Hepatic stellate cell (primary cell): Measurements from ENCODE around the gene ADISSP.

ENCODE experiments used
- DNase-seq: peaks from one replicate; pipeline ENCODE4 v3.0.0; 2011; ENCODE audit warnings: low spot score

The ADISSP gene

GRCh38 chr20:3767427-3768341 lies at the start of gene ADISSP:
ADISSP (minus strand) TSS chr20:3767753; CDS start chr20:3760100, 7,653 bp downstream.
- DNase-seq: peak; percentile 99

- no peak for DNase-seq
Observed at GRCh38 chr20:3815703-3816315, 48.3 kb upstream of the ADISSP start.

GRCh38 chr20:3814928-3815495 lies 47.5 kb upstream of the ADISSP start:
- DNase-seq: no peak

DNA sequence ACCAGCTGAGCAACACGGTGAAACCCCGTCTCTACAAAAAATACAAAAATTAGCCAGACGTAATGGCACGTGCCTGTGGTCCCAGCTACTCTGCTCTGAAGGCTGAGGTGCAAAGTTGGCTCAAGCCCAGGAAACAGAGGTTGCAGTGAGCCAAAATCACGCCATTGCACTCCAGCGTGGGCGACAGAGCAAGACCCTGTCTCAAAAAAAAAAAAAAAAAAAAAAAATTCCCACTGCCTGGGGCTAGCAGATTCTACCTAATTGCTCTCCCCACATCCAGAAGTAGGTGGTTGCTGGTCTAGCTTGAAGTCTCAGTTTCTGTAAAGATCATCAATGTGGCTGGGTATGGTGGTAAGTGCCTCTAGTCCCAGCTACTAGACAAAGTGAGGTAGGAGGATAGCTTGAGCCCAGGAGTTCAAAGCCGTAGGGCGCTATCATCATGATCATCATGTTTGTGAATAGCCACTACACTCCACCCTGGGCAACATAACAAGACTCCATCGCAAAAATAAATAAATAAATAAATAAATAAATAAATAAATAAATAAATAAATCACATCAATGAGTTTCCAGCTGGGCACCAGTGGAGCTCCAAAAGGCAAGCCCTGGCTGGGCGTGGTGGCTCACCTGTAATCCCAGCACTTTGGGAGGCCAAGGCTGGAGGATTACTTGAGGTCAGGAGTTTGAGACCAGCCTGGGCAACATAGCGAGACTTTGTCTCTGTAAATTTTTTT lies 46.5 kb upstream of the ADISSP start:
- DNase-seq: no peak

GRCh38 chr20:3812975-3813847 lies 45.7 kb upstream of the ADISSP start:
- DNase-seq: no peak

- no peak for DNase-seq
Observed at GRCh38 chr20:3812259-3812681, 44.7 kb upstream of the ADISSP start.

DNA sequence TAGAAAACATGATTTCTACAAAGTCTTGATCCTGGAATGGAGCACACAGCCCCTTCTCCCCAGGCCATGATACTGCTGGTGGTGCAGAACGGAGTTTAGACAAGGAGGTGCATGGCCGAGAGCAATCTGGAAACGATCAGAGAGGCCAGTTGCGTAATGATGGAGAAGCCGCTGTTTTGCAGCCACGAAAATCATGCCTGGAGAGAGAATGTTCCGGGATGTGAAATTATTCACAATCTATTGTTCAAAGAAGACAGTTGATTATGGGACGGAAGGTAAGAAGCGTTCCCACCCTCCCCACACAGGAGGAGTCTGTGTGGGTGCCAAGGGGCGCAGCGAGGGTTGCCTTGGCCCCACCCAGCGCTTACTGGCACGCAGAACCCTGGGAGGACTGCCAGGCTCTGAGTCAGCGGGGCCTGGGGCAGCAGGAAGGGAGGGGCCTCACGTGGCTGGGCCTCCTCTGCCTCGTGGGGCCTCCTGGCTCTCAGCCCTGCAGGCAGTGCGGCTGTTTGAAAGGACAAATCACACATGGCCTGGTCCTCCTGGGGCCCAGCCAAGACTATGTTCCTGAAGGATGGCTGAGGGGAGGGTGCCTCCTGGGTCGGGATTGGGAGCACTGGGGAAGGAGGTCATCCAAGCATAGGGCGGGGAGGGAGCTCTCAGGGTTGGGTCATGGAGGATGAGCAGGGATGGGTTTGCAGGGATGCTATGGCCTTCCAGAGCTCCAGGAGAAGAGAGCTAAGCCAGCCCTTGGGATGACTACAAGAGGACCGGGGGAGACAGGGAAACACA lies 44.1 kb upstream of the ADISSP start:
- DNase-seq: peak; percentile 98

- no peak for DNase-seq
Observed at GRCh38 chr20:3808544-3808943, 41.0 kb upstream of the ADISSP start.

DNA sequence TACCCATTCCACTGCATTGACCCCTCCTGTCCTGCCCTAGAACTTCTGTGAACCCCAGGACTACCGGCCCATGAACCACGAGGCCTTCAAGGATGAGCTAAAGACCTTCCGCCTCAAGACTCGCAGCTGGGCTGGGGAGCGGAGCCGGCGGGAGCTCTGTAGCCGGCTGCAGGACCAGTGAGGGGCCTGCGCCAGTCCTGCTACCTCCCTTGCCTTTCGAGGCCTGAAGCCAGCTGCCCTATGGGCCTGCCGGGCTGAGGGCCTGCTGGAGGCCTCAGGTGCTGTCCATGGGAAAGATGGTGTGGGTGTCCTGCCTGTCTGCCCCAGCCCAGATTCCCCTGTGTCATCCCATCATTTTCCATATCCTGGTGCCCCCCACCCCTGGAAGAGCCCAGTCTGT lies 37.2 kb upstream of the ADISSP start:
- no peak for DNase-seq

GRCh38 chr20:3804254-3804751 lies 36.8 kb upstream of the ADISSP start:
- DNase-seq: no peak

DNA sequence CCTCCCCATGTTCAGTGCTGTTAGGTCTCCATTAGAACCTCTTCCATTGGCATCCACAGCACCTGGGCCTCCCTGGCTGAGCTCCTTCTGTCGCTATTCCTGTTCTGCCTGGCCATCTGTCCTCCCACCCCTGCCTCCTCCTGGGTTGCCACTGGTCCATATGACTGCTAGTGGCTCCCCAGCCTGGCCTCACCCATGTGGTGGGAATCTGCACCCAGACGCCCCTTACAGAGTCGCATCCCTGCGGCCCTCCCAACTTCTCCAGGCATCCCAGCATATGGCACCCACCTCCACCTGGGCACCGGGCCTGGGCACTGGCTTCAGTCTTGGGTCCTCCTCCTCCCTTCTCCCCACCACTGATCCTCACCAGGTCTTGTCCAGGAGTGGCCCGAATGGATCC lies 36.3 kb upstream of the ADISSP start:
- no peak for DNase-seq

- no peak for DNase-seq
Observed at GRCh38 chr20:3803289-3803688, 35.7 kb upstream of the ADISSP start.

DNA sequence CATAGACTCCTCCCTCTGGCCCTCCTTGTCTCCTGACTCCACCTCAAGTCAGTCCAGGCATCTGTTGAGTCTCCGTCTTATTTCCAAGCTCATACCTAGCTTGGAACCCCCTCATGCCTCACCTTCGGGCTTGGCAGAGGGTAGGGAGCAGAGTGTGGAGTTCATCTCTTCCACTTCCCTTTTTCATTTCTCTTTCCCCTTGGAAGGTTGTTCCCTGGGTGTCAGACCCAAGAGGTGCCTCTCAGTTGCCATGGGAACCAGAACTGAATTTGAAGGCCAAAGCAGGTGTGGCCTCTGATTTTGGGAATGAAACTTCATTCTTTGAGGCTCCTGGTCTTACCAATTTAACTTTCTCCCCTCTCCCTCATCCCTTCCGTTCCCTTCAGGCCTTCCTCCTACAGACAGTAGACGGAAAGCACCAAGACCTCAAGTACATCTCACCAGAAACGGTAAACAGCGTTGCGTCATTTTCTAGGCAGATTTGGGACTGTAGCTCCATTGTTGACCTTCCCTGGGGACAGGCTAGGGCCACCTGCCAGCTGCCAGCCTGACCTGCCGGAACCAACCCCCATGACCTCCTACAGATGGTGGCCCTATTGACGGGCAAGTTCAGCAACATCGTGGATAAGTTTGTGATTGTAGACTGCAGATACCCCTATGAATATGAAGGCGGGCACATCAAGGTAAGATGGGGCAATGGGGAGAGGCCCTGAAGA lies 35.1 kb upstream of the ADISSP start:
- no peak for DNase-seq

DNA sequence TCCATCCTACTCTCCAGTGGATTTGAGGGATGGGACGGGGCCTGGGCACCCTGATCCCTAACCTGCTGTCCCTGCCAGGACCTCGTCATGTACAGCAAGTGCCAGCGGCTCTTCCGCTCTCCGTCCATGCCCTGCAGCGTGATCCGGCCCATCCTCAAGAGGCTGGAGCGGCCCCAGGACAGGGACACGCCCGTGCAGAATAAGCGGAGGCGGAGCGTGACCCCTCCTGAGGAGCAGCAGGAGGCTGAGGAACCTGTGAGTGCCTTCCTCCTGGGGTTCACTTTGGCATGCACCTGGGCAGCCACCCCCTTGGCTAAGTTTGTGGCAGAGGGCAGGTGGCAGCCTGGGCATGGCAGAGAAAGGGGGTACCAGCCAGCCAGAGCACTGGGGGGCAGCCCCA lies 34.3 kb upstream of the ADISSP start:
- DNase-seq: no peak

DNA sequence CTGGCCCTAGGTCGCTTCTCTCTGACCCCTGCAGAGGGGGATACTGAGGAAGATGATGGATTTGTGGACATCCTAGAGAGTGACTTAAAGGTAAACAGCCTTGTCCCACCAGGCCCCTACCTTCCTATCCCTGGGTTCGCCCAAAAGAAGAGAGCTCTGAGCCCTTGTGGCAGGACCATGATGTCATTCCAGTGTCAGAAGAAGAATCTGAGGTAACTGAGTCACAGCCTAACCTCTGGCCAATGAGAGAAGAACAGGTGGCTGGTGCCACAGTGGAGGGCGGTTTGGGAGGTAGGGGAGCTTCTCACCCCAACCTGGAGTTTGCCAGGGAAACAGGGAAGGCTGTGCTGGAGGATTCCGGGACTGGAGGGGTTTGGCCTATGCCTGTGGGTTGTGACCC lies 33.7 kb upstream of the ADISSP start:
- no peak for DNase-seq

GRCh38 chr20:3800878-3801260 lies 33.3 kb upstream of the ADISSP start:
- DNase-seq: no peak

DNA sequence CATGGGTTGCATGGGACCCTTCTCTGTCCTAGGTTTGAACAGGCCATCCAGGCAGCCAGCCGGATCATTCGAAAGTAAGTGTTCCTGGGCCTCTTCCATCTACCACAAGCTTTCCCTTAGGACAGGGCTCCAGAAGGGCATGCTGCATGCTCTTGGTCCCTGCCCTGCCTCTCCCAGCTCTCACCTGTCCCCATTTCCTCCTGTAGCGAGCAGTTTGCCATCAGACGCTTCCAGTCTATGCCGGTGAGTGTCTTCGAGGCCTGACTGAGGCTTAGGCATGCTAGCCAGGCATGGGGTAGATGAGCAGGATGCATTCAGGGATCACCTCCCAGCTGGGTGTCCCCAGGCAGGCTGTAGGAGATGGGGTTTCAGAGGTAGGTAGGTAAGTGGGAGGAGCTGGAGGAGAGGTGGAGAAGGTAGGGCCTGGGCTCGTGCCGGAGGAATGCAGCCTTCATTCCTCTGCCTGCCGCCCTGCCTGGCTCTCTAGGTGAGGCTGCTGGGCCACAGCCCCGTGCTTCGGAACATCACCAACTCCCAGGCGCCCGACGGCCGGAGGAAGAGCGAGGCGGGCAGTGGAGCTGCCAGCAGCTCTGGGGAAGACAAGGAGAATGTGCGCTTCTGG lies 32.8 kb upstream of the ADISSP start:
- DNase-seq: no peak

DNA sequence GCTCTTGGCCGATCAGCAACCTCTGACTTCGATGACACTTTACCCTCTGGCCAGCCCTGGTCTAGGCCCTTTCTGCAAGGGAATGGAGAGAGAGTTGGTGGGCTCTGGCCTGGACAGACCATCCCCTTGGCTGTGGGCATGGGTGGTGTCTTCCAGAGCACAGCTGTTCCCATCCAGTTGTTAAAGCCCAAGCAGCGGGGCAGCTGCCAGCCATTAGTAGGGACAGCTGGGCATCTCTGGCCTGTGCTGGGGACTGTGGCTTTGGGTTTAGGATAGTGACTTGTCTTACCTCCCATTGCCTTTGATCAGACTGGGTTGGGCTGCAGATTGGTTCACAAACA lies 31.3 kb upstream of the ADISSP start:
- no peak for DNase-seq

GRCh38 chr20:3798373-3798768 lies 30.8 kb upstream of the ADISSP start:
- no peak for DNase-seq
